ENCODE data around the gene ROR1.

DNA sequence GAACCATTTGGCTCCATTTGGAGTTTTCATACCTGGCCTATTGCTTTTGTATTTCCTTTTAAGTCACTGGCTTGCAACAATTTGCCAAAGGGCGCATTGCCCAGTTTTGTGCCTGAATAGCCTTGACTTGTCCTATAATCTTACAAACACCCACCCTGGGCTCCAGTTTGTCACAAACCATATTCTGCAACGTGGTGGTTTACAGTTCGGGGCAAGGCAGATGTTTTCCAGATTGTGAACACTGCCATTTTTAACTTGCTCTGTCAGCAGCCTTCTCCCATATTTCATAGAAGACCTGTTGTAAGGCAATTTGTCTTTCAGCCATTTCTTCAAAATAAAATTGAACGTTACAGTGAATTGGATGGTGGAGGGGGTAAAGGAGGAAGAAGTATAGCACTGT is 376.4 kb downstream of the ROR1 start:
- no peak for TF ChIP-seq POLR2A (IDR thresholded peaks at IDR 0.05)
- TF ChIP-seq, protein P1, sequence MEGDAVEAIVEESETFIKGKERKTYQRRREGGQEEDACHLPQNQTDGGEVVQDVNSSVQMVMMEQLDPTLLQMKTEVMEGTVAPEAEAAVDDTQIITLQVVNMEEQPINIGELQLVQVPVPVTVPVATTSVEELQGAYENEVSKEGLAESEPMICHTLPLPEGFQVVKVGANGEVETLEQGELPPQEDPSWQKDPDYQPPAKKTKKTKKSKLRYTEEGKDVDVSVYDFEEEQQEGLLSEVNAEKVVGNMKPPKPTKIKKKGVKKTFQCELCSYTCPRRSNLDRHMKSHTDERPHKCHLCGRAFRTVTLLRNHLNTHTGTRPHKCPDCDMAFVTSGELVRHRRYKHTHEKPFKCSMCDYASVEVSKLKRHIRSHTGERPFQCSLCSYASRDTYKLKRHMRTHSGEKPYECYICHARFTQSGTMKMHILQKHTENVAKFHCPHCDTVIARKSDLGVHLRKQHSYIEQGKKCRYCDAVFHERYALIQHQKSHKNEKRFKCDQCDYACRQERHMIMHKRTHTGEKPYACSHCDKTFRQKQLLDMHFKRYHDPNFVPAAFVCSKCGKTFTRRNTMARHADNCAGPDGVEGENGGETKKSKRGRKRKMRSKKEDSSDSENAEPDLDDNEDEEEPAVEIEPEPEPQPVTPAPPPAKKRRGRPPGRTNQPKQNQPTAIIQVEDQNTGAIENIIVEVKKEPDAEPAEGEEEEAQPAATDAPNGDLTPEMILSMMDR (IDR thresholded peaks at IDR 0.05) = no peak

Data from uterus (tissue), 2 donors.